Suppressor macrophage treated with lipopolysaccharide for 4 hours (primary cell): ENCODE data around the gene CLIC3.

Source experiments
- DNase-seq: peaks from one replicate; pipeline ENCODE4 v3.0.0-alpha.2; 2020

CLIC3 gene

GRCh38 chr9:136963341-136963740 lies 33.0 kb downstream of the CLIC3 start:
- DNase-seq, result no peak

- DNase-seq, result no peak
These were observed 33.6 kb downstream of the CLIC3 start for GRCh38 chr9:136962701-136963248.

GRCh38 chr9:136962163-136962562 lies 34.2 kb downstream of the CLIC3 start:
- no peak for DNase-seq

- DNase-seq, result no peak
These were observed 34.9 kb downstream of the CLIC3 start for GRCh38 chr9:136961279-136962065.

- DNase-seq, result no peak
These were observed 35.5 kb downstream of the CLIC3 start for GRCh38 chr9:136960938-136961275.

- no peak for DNase-seq
These were observed 36.0 kb downstream of the CLIC3 start for GRCh38 chr9:136960212-136960937.

GRCh38 chr9:136958898-136959850 lies 37.2 kb downstream of the CLIC3 start:
- no peak for DNase-seq

GRCh38 chr9:136958473-136958872 lies 37.9 kb downstream of the CLIC3 start:
- no peak for DNase-seq

- DNase-seq, result no peak
These were observed 38.5 kb downstream of the CLIC3 start for GRCh38 chr9:136957901-136958300.

- DNase-seq, result no peak
These were observed 38.9 kb downstream of the CLIC3 start for GRCh38 chr9:136957461-136957860.

- DNase-seq, result no peak
These were observed 39.8 kb downstream of the CLIC3 start for GRCh38 chr9:136956604-136957003.

- DNase-seq, result no peak
These were observed 40.4 kb downstream of the CLIC3 start for GRCh38 chr9:136955943-136956335.

GRCh38 chr9:136955202-136955942 lies 41.0 kb downstream of the CLIC3 start:
- no peak for DNase-seq

GRCh38 chr9:136954270-136955083 lies 41.9 kb downstream of the CLIC3 start:
- DNase-seq, result no peak

GRCh38 chr9:136953771-136954269 lies 42.5 kb downstream of the CLIC3 start:
- no peak for DNase-seq

GRCh38 chr9:136952876-136953770 lies 43.2 kb downstream of the CLIC3 start:
- no peak for DNase-seq

- DNase-seq, result no peak
These were observed 44.0 kb downstream of the CLIC3 start for GRCh38 chr9:136952321-136952850.

GRCh38 chr9:136951541-136952320 lies 44.6 kb downstream of the CLIC3 start, which contains the start of gene LCN12:
TSS of gene LCN12 (plus strand) at chr9:136952273. CDS start at chr9:136952328, 55 bp downstream.
- DNase-seq, result no peak
